Diencephalon (tissue), 1 donor: ENCODE results near the gene KIFC1. TPM values are rescaled to one million over a fixed set of nuclear protein-coding genes. Genes with fewer than 3 reads are reported as not detected.

Source experiments
- small RNA-seq: library from RNA; depleted of rRNA; stranded (forward); fragments of <200 nt; gene quantifications from one replicate; pipeline ENCODE3, GENCODE V24; 2014
- total RNA-seq: library from RNA; depleted of rRNA; stranded (reverse); fragments of >200 nt; gene quantifications from one replicate; pipeline ENCODE4 v1.2.3, GENCODE V29; 2014

The KIFC1 gene
- 5.8 TPM for total RNA-seq

GRCh38 chr6:33391278-33391921 lies at the start of gene KIFC1:
TSS of gene KIFC1 (plus strand) at chr6:33391823. CDS start at chr6:33391986, 163 bp downstream.

DNA sequence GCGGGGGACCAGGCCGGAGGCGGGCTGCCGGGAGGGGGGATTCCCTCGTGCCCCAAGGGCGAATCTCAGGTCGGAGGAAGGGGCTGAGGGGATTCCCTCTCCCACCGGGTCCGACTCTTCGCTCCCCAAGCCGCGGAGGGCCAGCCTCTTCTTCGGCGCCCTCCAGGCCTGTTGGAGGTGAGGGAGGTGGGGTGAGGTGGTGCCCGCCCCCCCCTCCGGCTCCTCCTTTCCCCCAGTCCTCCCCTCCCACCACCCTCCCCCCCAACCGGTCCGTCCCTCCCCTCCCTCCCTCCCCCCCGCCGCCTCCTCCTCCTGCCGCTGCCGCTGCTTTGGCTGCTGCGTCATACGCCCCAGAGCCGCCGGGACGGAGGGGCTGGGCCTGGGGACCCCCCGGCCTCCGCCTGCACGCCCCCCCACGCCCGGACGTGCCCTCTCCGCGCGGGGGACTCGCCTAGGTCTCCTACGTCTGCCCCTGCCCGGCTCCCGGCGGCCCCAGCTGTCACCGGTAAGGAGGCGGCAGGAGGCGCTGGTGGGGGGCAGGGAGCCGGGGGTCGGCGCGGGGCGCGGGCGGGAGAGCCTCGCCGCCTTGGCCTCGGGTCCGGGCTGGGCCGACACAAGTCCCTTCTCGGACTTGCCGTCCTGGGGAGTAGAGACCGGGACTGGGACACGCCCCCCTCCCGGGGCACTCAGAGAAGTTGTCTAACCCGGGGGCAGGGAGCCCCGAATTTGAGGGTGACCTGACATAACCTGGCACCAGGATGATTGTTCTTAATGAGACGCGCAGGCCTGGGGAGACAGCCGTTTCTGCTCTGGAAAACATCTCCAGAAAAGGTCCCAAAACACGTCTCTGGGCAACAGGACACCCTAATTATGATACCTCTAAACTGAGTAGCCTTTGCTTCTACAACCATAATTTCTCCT lies 19.3 kb downstream of the KIFC1 start, which contains the start of gene PHF1:
Gene PHF1 (plus strand): TSS at position 304 of the 921 bp plus-strand sequence. CDS start 1,250 bp downstream, outside the sequence.

GRCh38 chr6:33417903-33418689 lies 26.5 kb downstream of the KIFC1 start, which contains the start of gene CUTA:
TSS of gene CUTA (minus strand) at chr6:33418107. CDS start at chr6:33418000, 107 bp downstream.

GRCh38 chr6:33419580-33420490 lies 28.2 kb downstream of the KIFC1 start, which contains the start of gene SYNGAP1:
TSS of gene SYNGAP1 (plus strand) at chr6:33420065. CDS start at chr6:33420265, 200 bp downstream.

GRCh38 chr6:33454009-33454946 lies 62.7 kb downstream of the KIFC1 start, which contains the start of gene ZBTB9:
TSS of gene ZBTB9 (plus strand) at chr6:33454576. CDS start at chr6:33455101, 525 bp downstream.

Small RNA genes lying within 50 kb of the gene (small RNA-seq; reads per million reads assigned to genes)
- gene RPL35AP4 (not detected), gene ZBTB9 (not detected)

Other genes with a start within 250 kb of the KIFC1 start
- gene COL11A2, start 199.4 kb upstream of the KIFC1 start, total RNA-seq: 2.3 TPM
- 27.0 TPM for gene RXRB, start 191.2 kb upstream of the KIFC1 start, total RNA-seq
- 53.1 TPM for gene SLC39A7, start 191.0 kb upstream of the KIFC1 start, total RNA-seq
- gene HSD17B8, start 187.2 kb upstream of the KIFC1 start, total RNA-seq: 2.5 TPM
- gene RING1, start 183.3 kb upstream of the KIFC1 start, total RNA-seq: 24.2 TPM
- gene VPS52, start 119.9 kb upstream of the KIFC1 start, total RNA-seq: 34.8 TPM
- gene RPS18, start 119.7 kb upstream of the KIFC1 start, total RNA-seq: 2,657 TPM
- gene B3GALT4, start 114.7 kb upstream of the KIFC1 start, total RNA-seq: 7.8 TPM
- gene WDR46, start 102.6 kb upstream of the KIFC1 start, total RNA-seq: 35.3 TPM
- gene PFDN6, start 102.2 kb upstream of the KIFC1 start, total RNA-seq: 36.7 TPM
- 34.4 TPM for gene RGL2, start 92.9 kb upstream of the KIFC1 start, total RNA-seq
- 41.5 TPM for gene TAPBP, start 77.7 kb upstream of the KIFC1 start, total RNA-seq
- 25.6 TPM for gene ZBTB22, start 74.1 kb upstream of the KIFC1 start, total RNA-seq
- gene DAXX, start 68.9 kb upstream of the KIFC1 start, total RNA-seq: 22.4 TPM
- gene PHF1, start 19.2 kb downstream of the KIFC1 start, total RNA-seq: 28.6 TPM
- 113 TPM for gene CUTA, start 26.3 kb downstream of the KIFC1 start, total RNA-seq
- 27.7 TPM for gene SYNGAP1, start 28.2 kb downstream of the KIFC1 start, total RNA-seq
- gene ZBTB9, start 62.8 kb downstream of the KIFC1 start, total RNA-seq: 10.6 TPM
- 6.9 TPM for gene BAK1, start 188.5 kb downstream of the KIFC1 start, total RNA-seq
- gene ITPR3, start 229.5 kb downstream of the KIFC1 start, total RNA-seq: 1.8 TPM